Activated CD4-positive, alpha-beta T cell treated with anti-CD3 and anti-CD28 coated beads for 1 hour (primary cell): ENCODE data around the gene TNKS1BP1.
"Not testable (repeated sequence)": the region's sequence is repeated elsewhere in the genome, so short reads cannot be mapped to it uniquely, and the experiment has no call there.

Experiments
- DNase-seq: peaks from one replicate; pipeline ENCODE4 v3.0.0-alpha.2; 2020

The TNKS1BP1 gene, protein sequence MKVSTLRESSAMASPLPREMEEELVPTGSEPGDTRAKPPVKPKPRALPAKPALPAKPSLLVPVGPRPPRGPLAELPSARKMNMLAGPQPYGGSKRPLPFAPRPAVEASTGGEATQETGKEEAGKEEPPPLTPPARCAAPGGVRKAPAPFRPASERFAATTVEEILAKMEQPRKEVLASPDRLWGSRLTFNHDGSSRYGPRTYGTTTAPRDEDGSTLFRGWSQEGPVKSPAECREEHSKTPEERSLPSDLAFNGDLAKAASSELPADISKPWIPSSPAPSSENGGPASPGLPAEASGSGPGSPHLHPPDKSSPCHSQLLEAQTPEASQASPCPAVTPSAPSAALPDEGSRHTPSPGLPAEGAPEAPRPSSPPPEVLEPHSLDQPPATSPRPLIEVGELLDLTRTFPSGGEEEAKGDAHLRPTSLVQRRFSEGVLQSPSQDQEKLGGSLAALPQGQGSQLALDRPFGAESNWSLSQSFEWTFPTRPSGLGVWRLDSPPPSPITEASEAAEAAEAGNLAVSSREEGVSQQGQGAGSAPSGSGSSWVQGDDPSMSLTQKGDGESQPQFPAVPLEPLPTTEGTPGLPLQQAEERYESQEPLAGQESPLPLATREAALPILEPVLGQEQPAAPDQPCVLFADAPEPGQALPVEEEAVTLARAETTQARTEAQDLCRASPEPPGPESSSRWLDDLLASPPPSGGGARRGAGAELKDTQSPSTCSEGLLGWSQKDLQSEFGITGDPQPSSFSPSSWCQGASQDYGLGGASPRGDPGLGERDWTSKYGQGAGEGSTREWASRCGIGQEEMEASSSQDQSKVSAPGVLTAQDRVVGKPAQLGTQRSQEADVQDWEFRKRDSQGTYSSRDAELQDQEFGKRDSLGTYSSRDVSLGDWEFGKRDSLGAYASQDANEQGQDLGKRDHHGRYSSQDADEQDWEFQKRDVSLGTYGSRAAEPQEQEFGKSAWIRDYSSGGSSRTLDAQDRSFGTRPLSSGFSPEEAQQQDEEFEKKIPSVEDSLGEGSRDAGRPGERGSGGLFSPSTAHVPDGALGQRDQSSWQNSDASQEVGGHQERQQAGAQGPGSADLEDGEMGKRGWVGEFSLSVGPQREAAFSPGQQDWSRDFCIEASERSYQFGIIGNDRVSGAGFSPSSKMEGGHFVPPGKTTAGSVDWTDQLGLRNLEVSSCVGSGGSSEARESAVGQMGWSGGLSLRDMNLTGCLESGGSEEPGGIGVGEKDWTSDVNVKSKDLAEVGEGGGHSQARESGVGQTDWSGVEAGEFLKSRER (N-terminal part only)

DNA sequence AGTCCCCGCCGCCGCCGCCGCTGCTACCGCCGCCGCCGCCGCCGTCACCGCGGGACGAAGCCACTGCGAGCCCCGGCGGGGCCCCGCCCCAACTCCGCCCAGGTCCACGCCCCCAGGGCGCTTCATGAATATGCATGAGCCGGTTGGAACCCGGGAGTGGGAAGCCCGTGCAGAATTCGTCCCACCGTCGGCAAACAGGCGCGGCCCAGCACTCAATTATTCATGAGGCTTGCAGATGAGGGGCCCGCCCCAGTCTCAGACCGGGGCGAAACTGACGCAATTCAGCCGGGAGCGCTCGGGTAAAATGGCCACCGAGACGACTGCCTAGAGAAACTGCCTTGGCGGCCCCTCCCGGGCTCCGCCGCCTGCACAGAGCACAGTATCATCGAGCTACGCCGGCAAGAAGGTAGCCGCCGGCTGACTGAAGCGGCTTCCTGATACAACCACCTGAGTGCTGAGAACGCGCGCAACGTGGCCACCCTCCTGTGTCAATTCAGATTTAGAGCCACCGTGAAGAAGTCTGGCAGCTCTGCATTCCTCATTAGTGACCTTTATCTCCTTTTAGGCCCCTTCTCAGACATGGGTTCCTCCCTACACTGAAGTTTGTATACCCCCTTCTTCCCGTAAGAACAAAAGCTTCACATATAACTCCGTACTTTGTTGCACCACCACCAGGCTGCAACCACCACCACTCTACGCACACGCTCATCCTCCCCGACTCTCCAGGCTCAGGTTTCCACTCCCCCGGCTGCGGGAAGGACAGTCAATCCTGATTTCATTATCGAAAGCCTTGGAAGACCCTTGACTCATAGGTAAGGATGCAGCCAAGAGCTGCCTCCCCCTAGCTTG is at the start of gene TNKS1BP1:
TNKS1BP1 (minus strand) TSS at position 67 of the 849 bp plus-strand sequence. CDS start 3,067 bp downstream, outside the sequence.
- peak; percentile 83 for DNase-seq

DNA sequence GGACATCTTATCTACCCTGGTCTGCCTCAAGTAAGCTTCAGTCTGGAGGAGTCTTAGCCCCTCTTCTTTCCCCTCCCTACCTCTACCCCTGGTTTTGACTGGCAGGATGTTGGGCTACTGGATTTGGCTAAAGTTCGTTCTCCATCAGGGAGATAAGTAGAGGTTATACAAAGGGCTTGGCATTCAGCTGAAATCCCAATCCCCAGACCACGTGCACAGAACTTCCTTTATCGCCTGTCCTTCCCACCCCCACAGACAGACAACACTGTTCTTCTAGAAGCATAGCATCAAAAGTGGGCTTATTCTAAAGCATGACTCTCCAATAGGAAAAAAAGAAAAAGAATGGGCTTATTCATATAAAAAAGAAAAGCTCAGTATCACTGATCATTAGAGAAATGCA is 48.4 kb upstream of the TNKS1BP1 start:
- no peak for DNase-seq

DNA sequence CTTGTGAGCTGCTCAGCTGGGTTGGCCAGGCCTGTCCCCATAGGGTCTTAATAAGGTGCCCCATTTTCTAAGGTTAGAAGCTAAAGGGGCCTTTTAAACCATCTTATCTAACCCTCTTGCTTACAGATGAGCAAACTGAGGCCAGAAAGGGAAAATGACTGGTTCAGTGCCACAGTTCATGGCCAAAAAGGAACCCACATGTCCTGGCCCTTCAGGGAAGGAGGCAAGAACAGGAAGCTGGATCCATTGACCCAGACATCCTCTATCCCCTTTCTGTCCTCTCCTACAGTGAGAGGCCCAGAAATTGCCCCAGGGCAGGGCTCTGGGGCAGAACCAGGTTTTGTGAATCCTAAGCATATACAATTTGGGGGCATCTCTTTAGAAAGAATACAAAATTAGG is 46.2 kb upstream of the TNKS1BP1 start:
- DNase-seq = no peak

DNA sequence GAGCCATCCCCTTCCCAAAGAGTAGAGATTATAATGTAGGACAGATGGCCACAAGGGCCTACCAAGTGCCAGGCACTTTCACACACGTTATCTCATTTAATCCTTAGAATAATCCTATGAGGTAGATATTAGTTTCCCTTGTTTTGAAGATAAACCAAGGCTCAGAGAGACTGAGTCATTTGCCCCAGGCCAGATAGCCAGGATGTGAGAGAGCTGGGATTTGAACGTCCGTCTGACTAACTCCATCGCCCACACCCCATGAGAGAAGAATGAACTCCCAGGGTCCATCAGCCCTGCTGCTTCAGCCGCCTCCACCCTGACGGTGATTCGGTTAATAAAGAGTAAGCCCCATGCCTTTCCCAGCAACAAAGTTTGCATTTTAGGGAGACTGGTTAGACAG is 45.5 kb upstream of the TNKS1BP1 start:
- no peak for DNase-seq

DNA sequence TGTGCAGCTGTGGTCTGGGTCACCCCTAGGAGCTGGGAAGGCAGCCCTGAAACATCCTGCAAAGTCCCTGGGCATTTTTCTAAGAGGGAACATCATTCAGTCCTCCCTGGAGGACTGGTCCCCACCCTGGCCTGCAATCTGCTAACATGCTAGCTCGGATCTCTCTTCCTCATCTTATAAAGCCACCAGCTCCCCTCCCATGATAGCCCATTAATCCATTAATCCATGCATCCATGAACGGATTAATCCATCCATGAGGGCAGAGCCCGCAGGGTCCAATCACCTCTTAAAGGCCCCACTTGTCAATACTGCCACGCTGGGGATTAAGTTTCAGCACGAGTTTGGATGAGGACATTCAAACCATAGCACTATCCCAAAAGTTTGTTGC is 44.1 kb upstream of the TNKS1BP1 start:
- no peak for DNase-seq

DNA sequence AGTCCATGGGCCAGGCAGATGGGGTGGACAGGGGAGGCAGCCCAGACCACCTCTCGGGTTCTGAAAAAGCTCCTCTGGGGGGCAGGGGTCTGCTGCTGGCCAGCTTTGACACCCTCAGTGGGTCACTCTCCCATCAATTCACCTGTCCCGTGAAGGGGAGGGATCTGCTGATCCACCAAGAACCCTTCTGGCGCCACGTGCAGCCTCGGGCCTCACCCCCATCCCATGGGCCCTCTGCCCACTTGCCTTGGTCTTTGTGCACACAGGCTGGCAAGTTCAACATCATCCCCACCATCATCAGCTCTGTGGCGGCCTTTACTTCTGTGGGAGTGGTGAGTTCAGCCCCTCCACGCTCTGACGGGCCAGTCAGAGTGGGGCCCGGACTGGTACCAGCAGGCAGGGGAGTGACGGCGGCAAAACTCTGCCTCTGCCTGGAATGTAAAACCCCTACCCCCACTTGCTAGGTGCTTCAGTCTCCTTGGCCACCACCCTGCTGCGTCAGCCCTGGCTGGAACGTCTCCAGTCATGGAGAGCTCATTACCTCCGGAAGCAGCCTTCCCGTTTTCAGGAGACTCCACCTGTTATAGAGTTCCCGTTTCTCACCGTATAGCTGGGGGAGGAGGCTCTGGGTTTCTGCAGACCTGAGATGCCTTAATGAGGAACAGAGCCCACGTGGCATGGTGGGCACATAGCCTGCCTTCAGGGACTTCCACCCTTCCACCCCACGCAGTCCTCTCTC is 43.5 kb upstream of the TNKS1BP1 start:
- no peak for DNase-seq

DNA sequence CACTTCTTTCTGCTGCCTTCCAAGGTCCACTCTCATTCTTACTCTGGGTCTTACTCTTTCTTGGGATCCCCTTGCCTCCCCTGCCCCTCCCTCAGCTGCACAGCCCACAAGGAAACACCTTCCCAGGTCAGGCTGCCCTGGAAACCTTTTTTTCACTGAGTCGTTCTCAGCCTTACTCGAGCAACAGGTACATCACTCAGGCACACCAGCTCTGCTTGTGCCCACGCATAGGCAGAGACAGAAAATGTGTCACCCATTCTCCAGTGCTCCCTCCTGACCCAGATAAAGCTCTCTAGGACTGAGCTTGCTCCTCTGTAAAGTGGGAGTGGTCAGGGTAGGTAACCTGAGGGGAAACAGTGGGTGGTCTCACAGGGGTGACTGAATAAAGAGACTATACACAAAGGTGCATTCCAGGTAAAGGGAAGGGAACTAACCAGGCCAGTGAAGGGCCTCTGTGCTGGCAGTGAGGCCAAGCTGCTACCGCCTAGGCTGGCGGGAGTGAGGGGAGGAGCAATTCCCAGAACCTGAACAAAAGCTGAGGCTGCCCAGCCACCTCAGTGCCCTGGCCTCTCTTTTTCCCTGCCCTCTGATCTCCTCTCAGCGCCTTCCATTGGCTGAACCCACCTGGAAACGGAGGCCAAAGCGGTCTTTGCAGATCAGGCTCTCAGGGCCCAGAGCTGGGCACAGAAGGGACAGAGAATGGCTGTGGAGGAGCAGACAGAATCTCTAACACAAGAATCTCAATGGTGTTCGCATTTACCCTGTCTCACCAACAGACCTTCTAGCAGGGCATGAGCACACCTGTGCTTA is 40.3 kb upstream of the TNKS1BP1 start:
- no peak for DNase-seq

DNA sequence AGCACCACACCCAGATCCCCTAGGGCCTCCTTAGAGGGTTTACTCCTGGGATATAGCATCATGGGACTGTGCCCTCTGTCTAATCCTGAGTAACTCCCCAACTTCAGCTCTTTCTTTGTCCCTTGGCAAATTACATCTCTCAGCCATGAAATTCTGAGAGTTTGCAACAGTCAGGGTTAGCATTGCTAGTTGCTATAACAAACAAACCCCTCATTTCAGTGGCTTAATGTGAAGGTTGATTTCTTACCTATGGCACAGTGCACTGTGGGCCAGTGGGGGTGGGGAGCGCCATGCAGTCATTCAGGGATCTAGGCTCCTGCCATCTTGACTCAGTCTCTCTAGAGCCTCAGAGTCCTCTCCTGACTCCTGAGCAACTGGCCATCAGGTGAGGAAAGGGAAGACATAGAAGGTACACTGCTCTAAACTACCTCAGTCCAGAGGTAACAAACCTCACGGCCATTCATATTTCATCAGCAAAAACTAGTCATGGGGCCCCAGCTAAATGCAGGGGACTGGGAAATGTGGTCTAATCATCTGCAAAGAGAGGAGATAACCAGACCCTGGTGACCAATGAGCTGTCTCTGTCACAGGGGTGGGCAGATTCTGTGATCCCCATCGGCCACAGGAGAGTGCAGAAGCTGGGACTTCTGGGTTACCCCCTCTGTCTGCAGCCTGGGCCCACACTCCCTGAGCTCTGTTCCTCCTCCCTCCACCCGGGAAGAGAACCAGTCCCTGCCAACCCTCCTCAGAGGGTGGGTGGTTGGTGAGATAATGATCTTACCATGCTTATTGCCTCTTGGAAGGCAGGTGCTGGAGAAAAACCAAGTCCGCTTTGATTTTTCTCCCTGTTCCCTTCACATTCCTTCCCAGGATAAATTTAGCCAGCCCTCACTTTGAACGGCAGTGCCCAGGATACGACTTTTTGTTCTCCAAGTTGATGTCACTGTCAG is 38.7 kb upstream of the TNKS1BP1 start:
- DNase-seq = no peak

DNA sequence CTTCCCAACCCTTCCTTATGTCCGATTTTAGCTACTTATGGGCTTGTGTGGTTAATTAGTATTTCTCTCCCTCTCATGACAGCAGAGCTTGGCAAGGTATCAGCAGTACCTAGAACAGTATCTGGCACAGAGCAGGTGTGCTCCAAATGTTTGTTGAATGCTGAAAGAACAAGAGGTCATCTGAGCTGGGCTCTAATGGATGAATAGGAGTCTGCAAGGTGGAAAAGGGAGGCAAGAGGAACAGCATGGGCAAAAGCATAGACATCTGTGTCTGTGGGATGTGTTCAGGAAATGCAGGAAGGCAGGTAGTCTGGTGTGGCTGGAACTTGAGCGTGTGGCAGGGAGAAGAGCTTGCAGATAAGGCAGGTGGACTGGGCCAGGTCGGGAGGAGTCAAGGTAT is 37.2 kb upstream of the TNKS1BP1 start:
- DNase-seq = no peak

DNA sequence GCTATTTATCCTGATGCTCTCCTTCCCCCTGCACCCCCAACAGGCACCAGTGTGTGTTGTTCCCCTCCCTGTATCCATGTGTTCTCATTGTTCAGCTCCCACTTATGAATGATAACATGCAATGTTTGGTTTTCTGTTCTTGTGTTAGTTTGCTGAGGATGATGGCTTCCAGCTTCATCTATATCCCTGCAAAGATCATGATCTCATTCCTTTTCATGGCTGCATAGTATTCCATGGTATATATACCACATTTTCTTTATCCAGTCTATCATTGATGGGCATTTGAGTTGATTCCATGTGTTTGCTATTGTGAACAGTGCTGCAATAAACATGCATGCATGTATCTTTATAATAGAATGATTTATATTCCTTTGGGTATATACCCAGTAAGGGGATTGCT is 36.7 kb upstream of the TNKS1BP1 start:
- not testable (repeated sequence) for DNase-seq

DNA sequence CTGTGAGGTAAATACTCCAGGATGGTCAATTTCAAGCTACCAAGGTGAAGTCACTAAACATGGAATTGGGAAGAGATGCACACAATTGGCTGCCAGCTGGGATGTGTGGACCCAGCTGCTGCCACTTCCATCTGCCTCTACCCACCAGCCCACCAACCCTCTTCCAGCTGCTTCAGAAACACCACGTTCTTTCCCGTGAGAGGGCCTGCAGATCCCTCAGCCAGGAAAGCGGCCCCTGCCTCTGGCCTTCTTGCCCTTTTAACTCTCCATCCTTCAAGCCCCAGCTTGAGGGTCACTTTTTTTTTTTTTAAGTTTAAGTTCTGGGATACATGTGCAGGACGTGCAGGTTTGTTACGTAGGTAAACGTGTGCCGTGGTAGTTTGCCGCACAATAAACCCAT is 36.2 kb upstream of the TNKS1BP1 start:
- no peak for DNase-seq

DNA sequence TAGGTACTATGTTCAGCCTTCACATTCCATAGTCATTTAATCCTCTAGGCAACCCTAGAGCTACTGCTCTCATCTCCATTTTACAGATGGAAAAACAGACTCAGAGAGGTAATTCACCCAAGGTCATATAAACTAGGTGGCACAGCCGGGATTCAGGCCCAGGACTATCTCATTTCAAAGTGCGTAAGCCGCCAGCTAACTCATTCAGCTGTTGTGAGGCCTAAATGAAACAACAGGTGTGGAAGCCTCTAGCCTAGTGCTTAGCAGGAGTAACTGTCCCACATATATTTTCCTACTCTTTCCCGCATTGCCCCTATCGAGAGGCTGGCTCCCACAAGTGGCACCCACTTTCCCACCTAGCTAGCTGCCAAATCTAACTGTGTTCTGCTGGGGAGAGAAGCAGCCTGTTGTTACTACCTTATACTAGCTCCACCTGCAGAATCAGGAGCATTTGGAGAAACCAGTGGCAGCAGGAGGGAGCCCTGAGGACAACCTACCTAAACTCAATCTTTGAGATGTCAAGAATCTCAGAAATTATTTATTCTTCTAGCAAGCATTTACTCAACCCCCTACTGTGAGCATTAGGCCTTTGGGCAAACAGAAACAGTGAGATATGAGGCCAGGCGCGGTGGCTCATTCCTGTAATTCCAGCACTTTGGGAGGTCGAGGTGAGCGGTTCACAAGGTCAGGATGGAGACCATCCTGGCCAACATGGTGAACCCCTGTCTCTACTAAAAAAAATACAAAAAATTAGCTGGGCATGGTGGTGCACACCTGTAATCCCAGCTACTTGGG is 35.3 kb upstream of the TNKS1BP1 start:
- DNase-seq = no peak

DNA sequence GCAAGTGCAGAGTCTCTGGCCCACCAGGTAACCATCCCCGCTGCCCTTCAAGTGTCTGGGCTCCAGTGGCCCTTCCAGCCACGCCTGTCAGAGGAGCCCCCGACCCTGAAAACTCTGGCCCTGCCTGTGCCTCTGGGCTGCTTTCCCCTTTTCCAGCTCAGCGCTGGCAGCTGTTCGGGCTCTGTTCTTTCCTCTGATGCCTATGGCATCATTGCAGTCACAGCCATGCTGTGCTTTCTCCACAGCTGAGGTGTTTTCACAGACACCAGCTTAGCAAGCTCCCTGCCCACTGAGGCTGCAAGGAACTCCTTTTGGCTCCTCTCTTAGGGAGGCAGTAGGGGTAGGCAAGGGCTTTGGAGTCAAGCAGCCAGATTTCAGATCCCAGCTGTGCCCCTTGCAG is 34.6 kb upstream of the TNKS1BP1 start:
- no peak for DNase-seq

DNA sequence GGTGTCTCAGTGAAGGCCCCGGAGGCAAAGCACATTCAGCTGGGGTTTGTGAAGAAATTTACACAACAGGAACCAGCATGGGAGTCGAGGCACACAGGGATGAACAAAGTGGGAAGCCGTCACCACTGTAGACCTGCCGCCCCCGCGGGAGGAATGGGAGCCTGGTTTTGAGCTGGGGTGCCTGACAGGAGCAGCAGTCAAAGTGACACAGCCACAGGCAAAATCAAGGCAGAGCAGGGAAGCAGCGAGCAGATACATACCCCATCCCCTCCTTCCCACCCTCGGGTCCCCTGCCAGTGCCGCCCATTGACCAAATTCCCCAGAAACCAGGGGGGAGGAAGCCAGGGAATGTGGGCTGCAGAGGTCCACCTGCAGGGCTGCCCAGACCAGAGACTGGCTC is 34.2 kb upstream of the TNKS1BP1 start:
- no peak for DNase-seq

DNA sequence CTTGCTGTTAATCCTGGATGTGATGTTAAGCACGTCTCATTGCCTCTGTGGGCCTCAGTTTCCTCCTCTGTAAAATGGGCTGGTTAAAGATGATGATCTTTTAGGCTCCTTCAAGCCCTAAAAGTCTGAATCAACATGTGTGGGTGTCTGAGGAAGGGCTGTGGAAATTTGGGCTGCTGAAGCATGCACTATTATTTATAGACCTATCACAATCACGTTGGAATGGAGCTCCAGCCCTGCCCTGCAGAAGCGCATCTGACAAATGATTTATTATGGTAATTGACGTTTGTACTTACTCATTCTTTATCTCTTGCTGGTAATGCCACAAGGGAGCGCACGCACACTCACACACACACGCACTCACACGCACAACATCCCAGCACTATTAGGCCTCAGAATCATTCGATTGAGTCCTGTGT is 33.8 kb upstream of the TNKS1BP1 start:
- DNase-seq = no peak

DNA sequence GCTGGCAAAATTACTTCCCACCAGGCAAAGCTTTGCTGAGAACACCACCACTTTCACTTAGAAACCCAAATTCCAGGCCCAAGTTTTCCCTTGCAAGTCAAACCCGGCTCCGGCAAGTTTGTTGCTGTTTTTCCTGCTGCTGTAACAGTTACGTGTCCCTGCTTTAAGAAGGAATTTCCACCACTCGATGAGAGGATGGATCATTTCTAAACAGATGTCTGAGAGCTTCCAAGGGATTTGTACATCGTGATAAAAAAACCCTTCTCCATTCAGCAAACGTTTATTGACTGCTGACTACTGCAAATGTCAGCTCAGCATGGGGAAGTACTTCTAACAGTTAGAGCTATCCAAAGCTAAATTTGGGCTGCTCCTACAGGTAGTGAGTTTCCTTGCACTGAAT is 33.1 kb upstream of the TNKS1BP1 start:
- DNase-seq = no peak

DNA sequence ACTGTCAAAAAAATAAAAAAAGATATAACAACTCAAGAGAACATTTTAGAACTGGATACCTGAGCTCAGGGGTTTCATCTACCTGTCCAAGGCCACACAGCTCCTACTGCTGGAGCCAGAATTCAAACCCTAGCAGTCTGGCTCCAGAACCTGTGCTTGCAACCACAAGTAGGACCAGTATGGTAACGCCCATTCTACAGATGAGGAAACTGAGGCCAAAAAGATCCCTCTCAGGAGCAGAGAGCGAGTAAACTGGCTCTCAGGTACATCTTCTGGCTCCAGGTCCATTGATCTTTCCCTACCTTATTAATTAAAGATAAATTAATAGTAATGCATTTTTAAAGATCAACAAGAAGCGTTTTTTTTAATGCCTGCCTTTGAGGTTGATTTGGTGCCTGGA is 32.6 kb upstream of the TNKS1BP1 start:
- DNase-seq = no peak

DNA sequence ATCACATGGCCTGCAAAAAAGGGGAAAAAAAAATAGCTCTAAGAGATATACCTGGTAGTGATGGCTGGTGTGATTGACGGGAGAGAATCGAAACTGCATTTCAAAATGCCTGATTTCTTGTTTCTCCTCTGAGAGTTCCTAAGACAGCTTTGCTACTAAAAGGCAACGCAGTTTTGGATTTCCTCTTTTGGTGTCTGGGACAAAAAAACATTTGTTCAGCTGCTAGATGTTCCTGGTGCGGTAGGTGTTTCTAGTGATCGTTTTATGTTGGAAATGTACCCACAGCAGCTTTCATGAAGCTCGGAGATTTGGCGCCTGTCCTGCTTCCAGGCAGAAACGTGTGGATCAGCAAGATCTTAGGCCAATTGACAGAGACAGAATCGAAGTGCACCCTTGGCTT is 31.5 kb upstream of the TNKS1BP1 start:
- no peak for DNase-seq

DNA sequence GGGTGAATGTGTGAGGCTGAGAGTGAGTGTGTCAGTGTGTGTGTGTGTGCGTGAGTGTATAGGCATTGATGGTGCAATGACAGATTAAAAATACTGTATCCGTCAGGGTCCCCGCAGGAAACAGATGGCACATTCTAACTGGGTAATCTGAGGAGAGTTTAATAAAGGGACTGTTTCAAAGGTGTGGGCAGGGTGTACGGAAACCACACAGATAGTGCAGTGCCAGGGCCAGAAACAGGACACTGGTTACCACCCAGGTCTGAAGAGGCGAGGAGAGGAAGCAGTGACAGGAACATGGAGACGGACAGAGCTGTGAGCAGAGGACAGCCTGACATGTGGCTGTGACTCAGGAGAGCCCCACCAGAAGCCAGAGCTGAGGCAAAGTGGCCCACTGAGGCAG is 29.9 kb upstream of the TNKS1BP1 start:
- no peak for DNase-seq
